Testis (tissue), 3 donors: ENCODE data around the gene MTM1. TPM values are rescaled to one million over a fixed set of nuclear protein-coding genes. Genes with fewer than 3 reads are reported as not detected.

Experiments
- DNase-seq: peaks from one replicate; pipeline ENCODE4 v3.0.0-alpha.2; 2019
- H3K27ac ChIP-seq, 2 donors: fragments of 200-600 bp; sonication (generic); one replicate each; pipeline ENCODE4 v1.5.1; 2019
- H3K27me3 ChIP-seq: fragments of 200-600 bp; sonication (generic); one replicate; pipeline ENCODE4 v1.5.1; 2019
- H3K36me3 ChIP-seq: fragments of 200-600 bp; sonication (generic); one replicate; pipeline ENCODE4 v1.5.1; 2017; ENCODE audit warnings: low read depth; ENCODE audit errors: missing control alignments
- H3K4me1 ChIP-seq: fragments of 200-600 bp; sonication (generic); one replicate; pipeline ENCODE4 v1.5.1; 2019
- H3K4me3 ChIP-seq, 2 donors: fragments of 200-600 bp; sonication (generic); one replicate each; pipeline ENCODE4 v1.5.1; 2017 to 2019
- H3K9me3 ChIP-seq: fragments of 200-600 bp; sonication (generic); one replicate; pipeline ENCODE4 v1.5.1; 2017
- POLR2A ChIP-seq: fragments of 450-650 bp; IDR thresholded peaks from one replicate; pipeline ENCODE4 v1.6.1; 2017; ENCODE audit warnings: antibody characterized with exemption, mild to moderate bottlenecking, moderate library complexity
- WGBS, 2 donors: methylation state at CpG; one replicate each; pipeline ENCODE4 v1.1.5; 2018; 5-methylcytosine and 5-hydroxymethylcytosine counted together
- intact Hi-C: fragments of 100-400 bp; cut with DNase I; formaldehyde crosslinking; loops from one replicate; pipeline ENCODE4 v1.15.1; 2023; ENCODE audit warnings: low total_unique reads
- polyA plus RNA-seq: library from polyadenylated mRNA; stranded (reverse); fragments of 350-450 nt; fragmentation: Illumina TruSeq; extraction: RNeasy Lipid Tissue Mini Kit (QIAGEN cat#74804); gene quantifications from one replicate; pipeline ENCODE4 v1.2.3, GENCODE V29; 2014; ENCODE audit warnings: low read depth, low replicate concordance; ENCODE audit not compliant: insufficient read depth
- total RNA-seq, 2 donors: library from RNA; depleted of rRNA; stranded (reverse); fragments of >200 nt; gene quantifications; one replicate each; pipeline ENCODE4 v1.2.3, GENCODE V29; 2016
- TF ChIP-seq, protein P1 (sequence below), 3 experiments: fragments of 450-650 bp in 2 of 3; fragments of 200-600 bp in 1 of 3; sonication (generic) in 1 of 3; IDR thresholded peaks; one replicate each; pipeline ENCODE4 v1.5.1; 2016 to 2019; ENCODE audit warnings: antibody characterized with exemption in 3 of 3, mild to moderate bottlenecking in 2 of 3, moderate library complexity in 1 of 3

MTM1 gene
- total and polyA plus RNA-seq, 3 donors from 2014 or later = 20.0 to 38.5 (median 33.8) TPM

DNA sequence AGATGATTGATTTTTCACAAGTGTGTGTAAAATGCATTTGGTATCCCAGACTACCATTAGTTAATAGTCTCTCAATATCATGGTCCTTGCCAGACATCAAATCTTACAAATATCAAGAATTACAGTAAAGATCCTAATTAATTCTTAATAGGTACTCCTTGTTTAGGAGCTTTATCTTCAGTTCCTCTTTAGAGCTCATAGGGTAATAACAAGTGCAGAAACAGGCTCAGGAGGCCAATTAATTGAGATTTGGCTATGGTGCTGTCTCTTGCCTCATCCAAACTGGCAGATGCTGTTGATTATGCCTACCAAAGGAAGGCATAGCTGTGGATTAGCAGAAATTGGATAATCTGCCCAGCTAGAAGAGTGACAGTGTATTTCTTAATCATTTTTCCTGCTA lies 131.7 kb downstream of the MTM1 start:
- no peaks in the 10 kb centered on the region for H3K9me3 ChIP-seq
- H3K4me3 ChIP-seq = no peak overlapping the region
- TF ChIP-seq, protein P1, sequence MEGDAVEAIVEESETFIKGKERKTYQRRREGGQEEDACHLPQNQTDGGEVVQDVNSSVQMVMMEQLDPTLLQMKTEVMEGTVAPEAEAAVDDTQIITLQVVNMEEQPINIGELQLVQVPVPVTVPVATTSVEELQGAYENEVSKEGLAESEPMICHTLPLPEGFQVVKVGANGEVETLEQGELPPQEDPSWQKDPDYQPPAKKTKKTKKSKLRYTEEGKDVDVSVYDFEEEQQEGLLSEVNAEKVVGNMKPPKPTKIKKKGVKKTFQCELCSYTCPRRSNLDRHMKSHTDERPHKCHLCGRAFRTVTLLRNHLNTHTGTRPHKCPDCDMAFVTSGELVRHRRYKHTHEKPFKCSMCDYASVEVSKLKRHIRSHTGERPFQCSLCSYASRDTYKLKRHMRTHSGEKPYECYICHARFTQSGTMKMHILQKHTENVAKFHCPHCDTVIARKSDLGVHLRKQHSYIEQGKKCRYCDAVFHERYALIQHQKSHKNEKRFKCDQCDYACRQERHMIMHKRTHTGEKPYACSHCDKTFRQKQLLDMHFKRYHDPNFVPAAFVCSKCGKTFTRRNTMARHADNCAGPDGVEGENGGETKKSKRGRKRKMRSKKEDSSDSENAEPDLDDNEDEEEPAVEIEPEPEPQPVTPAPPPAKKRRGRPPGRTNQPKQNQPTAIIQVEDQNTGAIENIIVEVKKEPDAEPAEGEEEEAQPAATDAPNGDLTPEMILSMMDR (IDR thresholded peaks at IDR 0.05) = no peak
- TF ChIP-seq POLR2A = no peak
- intact Hi-C loops = no loop called here
- no peak for DNase-seq
- no peak overlapping the region for H3K27ac ChIP-seq
- H3K36me3 ChIP-seq = no peaks in the 10 kb centered on the region
- H3K4me1 ChIP-seq = no peaks in the 10 kb centered on the region
- no peaks in the 10 kb centered on the region for H3K27me3 ChIP-seq

DNA sequence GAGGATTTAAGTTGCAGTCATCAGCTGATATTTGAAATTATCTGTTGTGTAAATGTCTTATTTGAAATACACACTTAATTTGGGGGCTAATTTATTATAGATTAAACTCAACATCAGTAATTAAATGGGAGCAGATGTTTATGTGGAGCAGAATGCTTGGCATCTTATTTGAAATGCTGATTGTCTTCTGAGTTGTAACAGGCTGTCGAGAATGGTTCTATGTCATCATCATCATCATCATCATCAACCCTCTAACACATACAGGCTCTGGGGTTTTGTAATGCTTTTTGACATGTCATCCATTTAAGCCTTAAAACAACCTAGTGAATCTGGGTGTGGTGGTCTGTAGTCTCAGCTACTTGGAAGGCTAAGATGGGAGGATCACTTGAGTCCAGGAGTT lies 133.0 kb downstream of the MTM1 start:
- no peaks in the 10 kb centered on the region for H3K4me1 ChIP-seq
- DNase-seq = no peak
- no peaks in the 10 kb centered on the region for H3K27me3 ChIP-seq
- WGBS, 2 donors = 100% methylated on average over 1 of the region's 1 CpG
- H3K4me3 ChIP-seq = no peak overlapping the region
- intact Hi-C loops = no loop called here
- H3K27ac ChIP-seq = no peak overlapping the region
- H3K9me3 ChIP-seq = no peaks in the 10 kb centered on the region
- TF ChIP-seq POLR2A = no peak
- TF ChIP-seq, protein P1 (IDR thresholded peaks at IDR 0.05) = no peak
- no peaks in the 10 kb centered on the region for H3K36me3 ChIP-seq

DNA sequence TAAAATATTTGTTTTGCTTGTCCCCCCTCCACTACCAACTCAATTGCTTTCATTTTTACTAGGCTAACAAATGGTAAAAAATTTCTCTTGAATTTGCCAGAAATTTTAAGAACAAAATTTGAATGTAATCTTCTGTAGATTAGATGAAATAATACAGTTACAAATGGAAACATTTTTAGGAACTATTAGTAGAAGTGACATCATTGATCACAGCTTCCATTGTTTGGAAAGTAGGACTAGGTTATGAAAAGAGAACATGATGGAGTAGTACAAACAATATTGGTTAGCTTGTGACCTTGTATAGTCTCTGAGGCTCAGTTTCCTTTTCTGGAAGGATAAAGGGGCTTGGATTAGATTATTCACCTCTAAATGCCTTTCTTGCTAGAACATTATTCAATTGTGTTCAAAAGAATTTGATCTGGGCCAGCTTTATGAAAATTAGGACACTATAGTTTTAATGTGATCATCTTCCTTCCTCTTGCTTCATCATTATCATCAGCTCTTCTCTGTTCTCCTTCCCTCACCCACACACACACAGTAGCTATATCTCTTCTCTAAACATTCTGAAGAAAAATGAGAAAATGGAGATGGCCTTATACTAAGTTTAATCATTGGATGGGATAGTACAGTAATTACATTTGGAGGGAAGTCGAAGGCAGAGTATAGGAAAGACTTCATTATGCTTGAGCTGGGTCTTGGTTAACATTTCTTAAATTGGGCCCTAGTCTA lies 134.7 kb downstream of the MTM1 start:
- H3K27ac ChIP-seq = peak overlapping the region; percentile 41 to 50
- H3K9me3 ChIP-seq = no peaks in the 10 kb centered on the region
- H3K4me1 ChIP-seq = no peaks in the 10 kb centered on the region
- 83 to 100% methylated on average over 1 of the region's 1 CpG for WGBS, 2 donors
- TF ChIP-seq POLR2A = no peak
- TF ChIP-seq, protein P1 (IDR thresholded peaks at IDR 0.05) = no peak
- no peaks in the 10 kb centered on the region for H3K27me3 ChIP-seq
- DNase-seq = no peak
- no peak overlapping the region for H3K4me3 ChIP-seq
- intact Hi-C loops = no loop called here
- no peaks in the 10 kb centered on the region for H3K36me3 ChIP-seq

DNA sequence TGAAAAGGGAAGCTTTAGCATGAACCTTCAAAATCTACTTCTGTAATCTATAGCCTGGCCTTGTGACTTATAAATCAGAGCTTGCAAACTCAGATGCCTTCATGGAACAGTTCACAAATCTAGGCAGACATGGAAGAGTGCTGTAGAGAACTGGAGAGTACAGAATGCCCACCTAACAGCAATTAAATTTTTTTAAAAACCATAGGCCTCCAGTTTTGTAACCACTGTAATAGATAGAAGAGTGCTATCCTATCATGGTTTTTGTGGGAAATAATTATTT lies 135.2 kb downstream of the MTM1 start:
- intact Hi-C loops = no loop called here
- TF ChIP-seq POLR2A = no peak
- TF ChIP-seq, protein P1 (IDR thresholded peaks at IDR 0.05) = no peak

DNA sequence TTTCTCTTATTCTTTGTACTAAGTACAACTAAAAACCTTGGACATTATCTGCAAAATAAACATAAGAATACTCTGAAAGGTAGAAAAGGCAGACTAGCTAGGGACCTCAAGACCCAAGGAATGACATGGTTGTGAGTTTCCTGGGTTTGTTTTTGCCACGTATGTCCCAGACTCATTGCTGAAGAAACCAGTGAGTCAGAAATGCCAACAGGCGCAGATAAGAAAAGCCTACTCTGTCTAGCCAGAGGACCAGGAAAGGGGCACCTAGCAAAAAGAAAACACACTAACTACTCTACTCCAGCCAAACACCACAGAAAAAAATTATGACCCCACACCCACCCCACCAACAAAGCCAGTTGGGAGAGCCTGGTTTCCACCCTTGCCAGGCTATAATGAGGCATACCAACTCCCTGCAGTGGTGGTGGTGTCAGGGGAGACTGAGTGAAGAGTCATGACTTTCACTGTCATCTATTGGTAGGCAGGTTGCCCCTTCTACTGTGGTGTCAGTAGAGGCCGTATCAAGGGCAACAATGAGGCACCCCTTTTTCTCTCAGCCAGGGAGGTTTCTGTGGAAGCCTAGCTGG lies 135.7 kb downstream of the MTM1 start:
- Histone ChIP-seq H3K27ac (peak overlapping the region; percentile 41 to 50), H3K9me3 (no peaks in the 10 kb centered on the region), H3K4me1 (no peaks in the 10 kb centered on the region), H3K36me3 (no peaks in the 10 kb centered on the region), H3K4me3 (no peak overlapping the region), H3K27me3 (no peaks in the 10 kb centered on the region)
- no peak for DNase-seq
- WGBS, 2 donors = 77 to 84% methylated on average over 2 to 3 of the region's 3 CpGs
- TF ChIP-seq POLR2A = no peak
- TF ChIP-seq, protein P1 (IDR thresholded peaks at IDR 0.05) = no peak
- intact Hi-C loops = no loop called here

More for the DNA sequence above, 135.2 kb downstream of the MTM1 start:
- Histone ChIP-seq H3K27me3 (no peaks in the 10 kb centered on the region), H3K4me3 (no peak overlapping the region), H3K4me1 (no peaks in the 10 kb centered on the region), H3K36me3 (no peaks in the 10 kb centered on the region), H3K9me3 (no peaks in the 10 kb centered on the region), H3K27ac (peak overlapping the region; percentile 41 to 50)
- no peak for DNase-seq
